BLaER1 (cell line): ENCODE measurements around the gene TRIM73.
"Not testable (repeated sequence)": the region's sequence is repeated elsewhere in the genome, so short reads cannot be mapped to it uniquely, and the experiment has no call there.

Source experiments
- H3K27ac ChIP-seq: shearing (Covaris generic); formaldehyde crosslinking; 2 replicates; pipeline ENCODE4 v1.8.1; 2022
- H3K27me3 ChIP-seq: shearing (Covaris generic); formaldehyde crosslinking; 2 replicates; pipeline ENCODE4 v1.8.1; 2022
- H3K36me3 ChIP-seq: shearing (Covaris generic); formaldehyde crosslinking; 2 replicates; pipeline ENCODE4 v1.8.1; 2022
- H3K4me1 ChIP-seq: shearing (Covaris generic); formaldehyde crosslinking; 2 replicates; pipeline ENCODE4 v1.8.1; 2022
- H3K4me2 ChIP-seq: shearing (Covaris generic); formaldehyde crosslinking; 2 replicates; pipeline ENCODE4 v1.8.1; 2022
- H3K4me3 ChIP-seq: shearing (Covaris generic); formaldehyde crosslinking; 2 replicates; pipeline ENCODE4 v1.8.1; 2022
- H3K9ac ChIP-seq: shearing (Covaris generic); formaldehyde crosslinking; 2 replicates; pipeline ENCODE4 v1.8.1; 2022
- H3K9me3 ChIP-seq: shearing (Covaris generic); formaldehyde crosslinking; 2 replicates; pipeline ENCODE4 v1.8.1; 2022
- H4K20me1 ChIP-seq: shearing (Covaris generic); formaldehyde crosslinking; 2 replicates; pipeline ENCODE4 v1.8.1; 2022

Gene TRIM73

GRCh38 chr7:75404663-75405062 lies 9.2 kb downstream of the TRIM73 start:
- not testable (repeated sequence) for H3K4me3 ChIP-seq, H3K27ac ChIP-seq, H3K9ac ChIP-seq, H4K20me1 ChIP-seq, H3K36me3 ChIP-seq, H3K9me3 ChIP-seq, H3K4me2 ChIP-seq, H3K27me3 ChIP-seq, H3K4me1 ChIP-seq

GRCh38 chr7:75409880-75410822 lies 14.7 kb downstream of the TRIM73 start:
- H3K9ac ChIP-seq, H3K27ac ChIP-seq, H3K27me3 ChIP-seq, H3K4me2 ChIP-seq, H3K36me3 ChIP-seq, H4K20me1 ChIP-seq, H3K4me3 ChIP-seq, H3K4me1 ChIP-seq, H3K9me3 ChIP-seq: not testable (repeated sequence)

DNA sequence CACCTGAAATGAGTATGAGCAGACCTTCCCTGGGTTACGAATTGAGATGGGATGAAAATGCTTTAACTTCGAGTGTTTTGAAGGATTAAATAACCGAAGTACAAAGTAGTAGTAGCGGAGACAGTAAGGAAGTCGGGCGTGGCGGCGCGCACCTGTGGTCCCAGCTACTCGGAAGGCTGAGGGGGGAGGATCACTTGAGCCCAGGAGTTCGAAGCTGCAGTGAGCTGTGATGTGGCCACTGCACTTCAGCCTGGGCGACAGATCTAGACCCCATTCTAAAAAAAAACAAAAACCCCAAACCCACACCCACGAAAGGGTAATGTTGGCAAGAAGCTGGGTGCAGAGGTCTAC lies 15.4 kb downstream of the TRIM73 start:
- H3K4me3 ChIP-seq, H3K4me2 ChIP-seq, H3K27me3 ChIP-seq, H3K4me1 ChIP-seq, H3K27ac ChIP-seq, H3K9me3 ChIP-seq, H4K20me1 ChIP-seq, H3K9ac ChIP-seq: not testable (repeated sequence)
- H3K36me3 ChIP-seq = peaks cover 13% of the 10 kb centered on the region

GRCh38 chr7:75414204-75414603 lies 18.8 kb downstream of the TRIM73 start:
- H3K4me1 ChIP-seq = not testable (repeated sequence)
- peaks cover 34% of the 10 kb centered on the region for H3K36me3 ChIP-seq

DNA sequence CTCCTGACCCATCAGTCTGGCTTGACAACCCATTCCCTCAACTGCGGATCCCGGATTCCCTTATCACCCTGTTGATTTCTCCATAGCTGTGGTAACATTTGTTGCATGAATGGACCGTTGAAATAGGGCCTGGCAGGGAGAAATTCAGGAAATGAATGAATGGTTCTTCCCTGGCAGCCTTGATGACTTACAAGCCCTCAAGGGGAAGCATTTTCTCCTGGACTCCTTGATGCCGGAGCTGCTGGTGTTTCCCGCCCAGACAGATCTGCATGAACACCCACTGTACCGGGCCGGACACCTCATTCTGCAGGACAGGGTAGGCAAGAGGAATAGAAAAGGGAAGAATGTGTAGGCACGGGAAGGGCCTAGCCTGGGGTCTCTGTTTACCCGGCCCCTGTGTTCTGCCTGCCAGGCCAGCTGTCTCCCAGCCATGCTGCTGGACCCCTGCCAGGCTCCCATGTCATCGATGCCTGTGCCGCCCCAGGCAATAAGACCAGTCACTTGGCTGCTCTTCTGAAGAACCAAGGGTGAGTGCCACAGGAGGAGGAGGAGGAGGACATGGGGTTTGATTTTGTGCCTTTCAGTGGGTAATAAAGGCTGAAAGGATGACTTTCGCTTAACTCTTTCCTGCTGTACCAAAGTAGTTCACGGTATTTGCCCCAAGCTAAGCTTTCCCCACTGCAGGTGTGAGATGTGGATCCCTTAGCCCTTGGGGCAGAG lies 19.4 kb downstream of the TRIM73 start:
- not testable (repeated sequence) for H3K4me3 ChIP-seq, H3K9ac ChIP-seq, H3K27ac ChIP-seq, H3K27me3 ChIP-seq, H3K9me3 ChIP-seq, H3K4me1 ChIP-seq, H3K4me2 ChIP-seq
- Histone ChIP-seq H4K20me1 (peaks cover 10% of the 10 kb centered on the region; the same call in 1 of the 2 replicates), H3K36me3 (peaks cover 39% of the 10 kb centered on the region)

More at GRCh38 chr7:75414204-75414603, 18.8 kb downstream of the TRIM73 start:
- not testable (repeated sequence) for H3K9ac ChIP-seq, H3K27me3 ChIP-seq, H3K27ac ChIP-seq, H3K9me3 ChIP-seq, H3K4me3 ChIP-seq, H4K20me1 ChIP-seq, H3K4me2 ChIP-seq

GRCh38 chr7:75415428-75415817 lies 20.0 kb downstream of the TRIM73 start:
- not testable (repeated sequence) for H3K27ac ChIP-seq, H3K4me2 ChIP-seq, H3K9me3 ChIP-seq, H3K4me1 ChIP-seq, H3K9ac ChIP-seq, H3K4me3 ChIP-seq, H3K27me3 ChIP-seq
- Histone ChIP-seq H3K36me3 (peaks cover 45% of the 10 kb centered on the region), H4K20me1 (peaks cover 15% of the 10 kb centered on the region; the same call in 1 of the 2 replicates)

DNA sequence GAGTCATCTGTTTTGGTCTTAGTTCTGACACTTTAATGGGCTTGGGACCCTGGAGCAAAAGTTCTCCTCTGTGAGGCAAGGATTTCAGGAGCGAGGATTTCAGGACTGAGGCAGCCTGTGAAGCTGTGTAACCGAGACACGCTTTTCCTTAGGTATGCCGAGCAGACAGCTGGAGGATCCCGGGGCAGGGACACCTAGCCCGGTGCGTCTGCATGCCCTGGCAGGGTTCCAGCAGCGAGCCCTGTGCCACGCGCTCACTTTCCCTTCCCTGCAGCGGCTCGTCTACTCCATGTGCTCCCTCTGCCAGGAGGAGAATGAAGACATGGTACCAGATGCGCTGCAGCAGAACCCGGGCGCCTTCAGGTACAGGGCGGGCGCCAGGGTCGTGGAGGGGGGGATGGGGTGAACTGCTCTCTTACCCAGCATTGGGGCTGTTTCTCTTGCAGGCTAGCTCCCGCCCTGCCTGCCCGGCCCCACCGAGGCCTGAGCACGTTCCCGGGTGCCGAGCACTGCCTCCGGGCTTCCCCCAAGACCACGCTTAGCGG lies 20.5 kb downstream of the TRIM73 start:
- not testable (repeated sequence) for H3K9me3 ChIP-seq

DNA sequence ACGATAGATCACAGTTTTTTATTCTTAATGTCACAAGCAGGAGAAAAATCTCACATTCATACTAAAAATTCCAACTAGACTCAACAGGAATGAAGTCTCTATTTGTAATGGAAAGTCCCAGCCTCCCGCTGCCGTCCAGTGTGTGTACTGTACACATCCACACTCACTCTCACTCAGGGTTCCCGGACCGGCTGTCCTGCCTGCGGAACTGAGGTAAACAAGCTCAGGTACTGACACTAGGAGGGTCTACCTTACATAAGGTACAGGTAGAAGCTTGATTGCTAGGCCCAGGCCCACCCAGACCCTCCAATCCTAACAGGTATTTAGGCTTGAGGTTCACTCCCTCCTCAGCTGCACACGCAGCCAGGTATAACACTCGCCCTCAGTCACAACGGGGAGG lies 21.4 kb downstream of the TRIM73 start:
- H3K4me1 ChIP-seq, H3K9me3 ChIP-seq: not testable (repeated sequence)

More for the DNA sequence above, 20.5 kb downstream of the TRIM73 start:
- not testable (repeated sequence) for H3K4me2 ChIP-seq, H3K4me3 ChIP-seq, H3K9ac ChIP-seq, H3K27me3 ChIP-seq, H3K27ac ChIP-seq, H3K4me1 ChIP-seq
- Histone ChIP-seq H4K20me1 (peaks cover 15% of the 10 kb centered on the region; the same call in 1 of the 2 replicates), H3K36me3 (peaks cover 48% of the 10 kb centered on the region)

GRCh38 chr7:75418292-75418858 lies 22.9 kb downstream of the TRIM73 start:
- H3K27ac ChIP-seq, H3K4me1 ChIP-seq, H3K9ac ChIP-seq, H3K4me2 ChIP-seq, H3K4me3 ChIP-seq, H3K9me3 ChIP-seq, H3K27me3 ChIP-seq: not testable (repeated sequence)
- H4K20me1 ChIP-seq = peaks cover 15% of the 10 kb centered on the region; the same call in 1 of the 2 replicates
- peaks cover 60% of the 10 kb centered on the region for H3K36me3 ChIP-seq

More for the DNA sequence above, 21.4 kb downstream of the TRIM73 start:
- H3K36me3 ChIP-seq = peaks cover 56% of the 10 kb centered on the region
- H3K4me3 ChIP-seq, H3K9ac ChIP-seq, H3K27me3 ChIP-seq, H3K4me2 ChIP-seq, H3K27ac ChIP-seq: not testable (repeated sequence)
- peaks cover 15% of the 10 kb centered on the region; the same call in 1 of the 2 replicates for H4K20me1 ChIP-seq

- H3K4me3 ChIP-seq, H3K9me3 ChIP-seq, H3K27ac ChIP-seq, H3K9ac ChIP-seq, H3K27me3 ChIP-seq, H3K4me1 ChIP-seq, H3K4me2 ChIP-seq: not testable (repeated sequence)
- H4K20me1 ChIP-seq = peaks cover 15% of the 10 kb centered on the region; the same call in 1 of the 2 replicates
- peaks cover 68% of the 10 kb centered on the region for H3K36me3 ChIP-seq
Observed at GRCh38 chr7:75419210-75419609, 23.8 kb downstream of the TRIM73 start.

- peaks cover 15% of the 10 kb centered on the region; the same call in 1 of the 2 replicates for H4K20me1 ChIP-seq
- H3K4me1 ChIP-seq = peaks cover 12% of the 10 kb centered on the region
- H3K9ac ChIP-seq, H3K9me3 ChIP-seq, H3K27ac ChIP-seq, H3K27me3 ChIP-seq, H3K4me3 ChIP-seq, H3K4me2 ChIP-seq: not testable (repeated sequence)
- H3K36me3 ChIP-seq = peaks cover 71% of the 10 kb centered on the region
Observed at GRCh38 chr7:75419693-75420092, 24.3 kb downstream of the TRIM73 start.

GRCh38 chr7:75420152-75420551 lies 24.7 kb downstream of the TRIM73 start:
- Histone ChIP-seq H4K20me1 (peaks cover 15% of the 10 kb centered on the region; the same call in 1 of the 2 replicates), H3K36me3 (peaks cover 68% of the 10 kb centered on the region), H3K4me1 (peaks cover 14% of the 10 kb centered on the region)
- H3K27ac ChIP-seq, H3K9me3 ChIP-seq, H3K9ac ChIP-seq, H3K4me3 ChIP-seq, H3K4me2 ChIP-seq, H3K27me3 ChIP-seq: not testable (repeated sequence)

DNA sequence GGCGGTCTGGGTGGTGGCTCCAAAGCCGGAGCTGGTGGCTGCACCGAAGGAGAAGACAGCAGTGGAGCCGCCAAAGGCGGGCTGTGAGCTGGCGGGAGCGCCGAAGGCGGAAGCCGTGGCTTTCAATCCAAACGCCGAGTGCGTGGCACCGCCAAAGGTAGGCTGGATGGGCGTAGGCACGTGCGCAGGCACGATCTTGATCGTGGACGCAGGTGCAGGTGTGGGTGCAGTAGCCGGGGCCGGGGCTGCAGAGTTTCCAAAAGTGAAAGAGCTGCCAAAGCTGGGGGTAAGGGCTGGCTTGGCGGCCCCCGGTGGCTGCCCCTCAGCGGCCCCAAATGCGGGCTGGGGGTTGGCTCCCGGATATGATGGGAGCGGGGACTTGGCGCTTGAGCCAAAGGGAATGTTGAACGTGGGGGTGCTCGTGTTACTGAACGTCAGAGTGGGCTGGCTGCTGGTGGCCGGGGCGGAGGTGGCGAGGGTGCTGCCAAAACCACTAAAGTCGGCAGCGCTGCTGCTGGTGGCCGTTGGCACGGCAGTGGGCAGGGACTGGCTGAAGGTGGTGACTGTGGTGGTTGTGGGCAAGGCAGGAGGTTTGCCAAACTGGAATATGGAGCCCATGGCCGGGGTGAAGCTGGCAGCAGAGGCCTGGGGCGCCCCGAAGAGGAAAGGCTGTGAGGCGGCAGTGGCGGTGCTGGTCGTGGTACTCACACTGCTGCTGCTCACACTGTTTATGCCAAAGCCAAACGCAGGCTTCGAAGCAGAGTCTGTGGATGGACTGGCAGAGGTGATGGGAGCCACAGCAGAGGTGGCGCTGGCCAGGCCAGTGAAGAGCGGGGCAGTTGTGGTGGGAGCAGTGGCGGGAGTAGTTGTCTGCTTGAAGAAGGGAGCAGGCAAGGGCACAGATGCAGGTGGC lies 26.6 kb downstream of the TRIM73 start:
- H3K9me3 ChIP-seq, H3K4me3 ChIP-seq, H3K9ac ChIP-seq, H3K4me2 ChIP-seq, H3K27ac ChIP-seq, H3K27me3 ChIP-seq: not testable (repeated sequence)
- Histone ChIP-seq H4K20me1 (peaks cover 15% of the 10 kb centered on the region; the same call in 1 of the 2 replicates), H3K4me1 (peaks cover 14% of the 10 kb centered on the region), H3K36me3 (peaks cover 51% of the 10 kb centered on the region)
